ENCODE measurements around the gene DDX49.
A peak's percentile ranks its signal among the peaks of the same experiment; 100 is the strongest.
"Not testable (repeated sequence)": the region's sequence is repeated elsewhere in the genome, so short reads cannot be mapped to it uniquely, and the experiment has no call there.

Gene DDX49

DNA sequence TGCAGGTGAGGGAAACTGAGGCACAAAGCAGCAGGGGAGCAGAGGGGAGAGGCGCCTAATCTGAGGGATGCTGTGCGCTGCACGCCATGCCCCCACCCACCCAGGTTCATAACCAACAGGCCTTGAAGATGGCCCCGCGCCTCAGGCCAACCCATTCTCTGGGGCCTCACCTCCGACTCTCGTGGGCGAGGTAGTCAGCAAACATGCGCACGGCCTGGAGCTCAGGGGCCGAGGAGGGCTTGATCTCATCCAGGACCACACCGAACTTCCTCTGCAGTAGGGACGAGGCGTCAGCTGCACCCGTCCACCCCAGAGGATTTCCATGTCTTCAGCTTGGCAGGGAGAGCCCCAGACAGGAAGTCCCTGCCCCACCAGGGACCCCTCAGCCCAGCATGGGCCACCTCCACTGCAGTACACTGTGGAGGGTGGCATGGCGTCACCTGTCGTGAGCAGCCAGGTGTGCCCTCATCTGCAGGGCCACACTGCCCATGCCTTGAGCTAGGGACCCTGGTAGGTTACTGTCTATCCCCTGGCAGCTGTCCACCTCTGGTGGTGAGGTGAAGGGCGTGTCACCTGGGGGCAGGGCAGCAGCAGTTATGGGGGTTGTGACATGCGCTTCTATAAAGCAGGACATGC lies 8.6 kb upstream of the DDX49 start:
- no peak for DNase-seq (ENCODE audit: low spot score)

DNA sequence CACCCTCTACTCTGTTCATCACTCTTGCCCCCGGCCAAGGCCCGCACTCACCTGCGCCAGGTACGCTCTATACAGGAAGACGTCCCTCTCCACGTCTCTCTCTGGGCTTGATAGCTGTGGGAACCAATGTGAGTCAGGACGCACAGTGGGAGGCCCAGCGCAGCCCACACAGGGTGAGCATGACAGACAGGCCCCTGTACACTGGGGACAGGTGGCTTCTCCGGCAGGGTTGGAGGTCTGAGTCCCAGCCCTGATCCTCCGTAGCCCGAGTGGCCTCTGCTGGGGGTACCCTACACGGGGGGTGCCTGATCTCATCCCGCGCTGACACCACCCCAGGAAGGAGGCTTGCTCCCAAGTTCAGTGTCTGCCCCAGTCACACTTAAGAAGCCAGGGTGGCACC lies 6.6 kb upstream of the DDX49 start:
- DNase-seq (ENCODE audit: low spot score), result no peak

- DNase-seq (ENCODE audit: low spot score), result no peak
Observed at GRCh38 chr19:18913466-18913865, 6.0 kb upstream of the DDX49 start.

- peak; percentile 86 for DNase-seq (ENCODE audit: low spot score)
Observed at GRCh38 chr19:18915639-18916038, 3.9 kb upstream of the DDX49 start.

DNA sequence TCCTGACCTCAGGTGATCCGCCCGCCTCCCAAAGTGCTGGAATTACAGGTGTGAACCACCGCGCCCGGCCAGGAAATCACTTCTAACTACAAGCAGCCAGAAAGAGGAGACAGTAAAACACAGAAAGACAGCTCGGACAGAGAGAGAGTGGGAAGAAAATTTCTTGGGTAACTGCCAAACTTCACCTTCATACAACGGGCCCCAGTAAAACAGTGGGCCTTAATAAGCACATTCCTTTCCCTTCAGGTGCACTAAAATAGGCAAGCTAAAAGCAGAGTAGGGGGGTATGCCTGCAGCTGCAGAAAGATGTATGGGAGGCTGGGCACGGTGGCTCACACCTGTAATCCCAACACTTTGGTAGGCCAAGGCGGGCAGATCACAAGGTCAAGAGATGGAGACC lies 1.9 kb upstream of the DDX49 start:
- not testable (repeated sequence) for DNase-seq (ENCODE audit: low spot score)

GRCh38 chr19:18919900-18920214 lies 342 bp downstream of the DDX49 start:
- no peak for DNase-seq (ENCODE audit: low spot score)

GRCh38 chr19:18920400-18920799 lies 885 bp downstream of the DDX49 start:
- DNase-seq (ENCODE audit: low spot score), result no peak

DNA sequence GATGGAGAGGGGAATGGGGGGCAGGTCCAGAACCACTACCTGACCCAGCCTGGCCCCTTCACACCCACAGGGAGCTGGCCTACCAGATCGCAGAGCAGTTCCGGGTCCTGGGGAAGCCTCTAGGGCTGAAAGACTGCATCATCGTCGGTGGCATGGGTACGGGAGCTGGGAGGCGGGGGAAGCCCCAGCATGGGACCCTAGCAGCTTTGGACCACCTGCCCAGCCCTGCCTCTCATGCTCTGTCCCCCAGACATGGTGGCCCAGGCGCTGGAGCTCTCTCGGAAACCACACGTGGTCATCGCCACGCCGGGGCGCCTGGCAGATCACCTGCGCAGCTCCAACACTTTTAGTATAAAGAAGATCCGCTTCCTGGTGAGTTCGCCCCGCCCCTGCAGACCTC lies 2.1 kb downstream of the DDX49 start:
- DNase-seq (ENCODE audit: low spot score), result no peak

DNA sequence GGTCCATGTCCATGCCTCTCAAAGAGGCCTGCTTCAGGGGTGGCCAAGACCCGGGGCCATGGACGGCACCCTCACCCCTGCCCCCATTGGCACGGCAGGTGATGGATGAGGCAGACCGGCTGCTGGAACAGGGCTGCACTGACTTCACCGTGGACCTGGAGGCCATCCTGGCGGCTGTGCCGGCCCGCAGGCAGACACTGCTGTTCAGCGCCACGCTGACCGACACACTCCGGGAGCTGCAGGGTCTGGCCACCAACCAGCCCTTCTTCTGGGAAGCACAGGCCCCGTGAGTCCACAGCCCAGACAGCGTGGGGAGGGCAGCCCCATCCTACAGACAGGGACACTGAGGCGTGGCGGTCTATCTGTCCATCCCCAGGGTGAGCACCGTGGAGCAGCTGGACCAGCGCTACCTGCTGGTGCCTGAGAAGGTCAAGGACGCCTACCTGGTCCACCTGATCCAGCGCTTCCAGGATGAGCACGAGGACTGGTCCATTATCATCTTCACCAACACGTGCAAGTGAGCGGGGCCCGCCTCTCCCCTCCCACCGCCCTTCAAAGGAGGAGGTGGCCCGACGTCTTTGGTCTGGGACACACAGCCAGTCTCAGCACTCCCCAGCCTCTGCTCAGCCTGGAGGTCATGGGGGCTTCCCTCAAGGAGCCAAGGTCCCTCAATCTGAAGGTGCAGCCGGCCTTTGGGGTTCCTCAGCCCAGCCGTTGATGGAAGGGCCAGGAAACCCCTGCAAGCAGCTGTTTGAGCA lies 2.9 kb downstream of the DDX49 start:
- DNase-seq (ENCODE audit: low spot score), result no peak

- no peak for DNase-seq (ENCODE audit: low spot score)
Observed at GRCh38 chr19:18924684-18925213, 5.2 kb downstream of the DDX49 start.

GRCh38 chr19:18928018-18928805 lies 8.7 kb downstream of the DDX49 start:
- no peak for DNase-seq (ENCODE audit: low spot score)

GRCh38 chr19:18929311-18929710 lies 9.8 kb downstream of the DDX49 start:
- DNase-seq (ENCODE audit: low spot score), result no peak

DNA sequence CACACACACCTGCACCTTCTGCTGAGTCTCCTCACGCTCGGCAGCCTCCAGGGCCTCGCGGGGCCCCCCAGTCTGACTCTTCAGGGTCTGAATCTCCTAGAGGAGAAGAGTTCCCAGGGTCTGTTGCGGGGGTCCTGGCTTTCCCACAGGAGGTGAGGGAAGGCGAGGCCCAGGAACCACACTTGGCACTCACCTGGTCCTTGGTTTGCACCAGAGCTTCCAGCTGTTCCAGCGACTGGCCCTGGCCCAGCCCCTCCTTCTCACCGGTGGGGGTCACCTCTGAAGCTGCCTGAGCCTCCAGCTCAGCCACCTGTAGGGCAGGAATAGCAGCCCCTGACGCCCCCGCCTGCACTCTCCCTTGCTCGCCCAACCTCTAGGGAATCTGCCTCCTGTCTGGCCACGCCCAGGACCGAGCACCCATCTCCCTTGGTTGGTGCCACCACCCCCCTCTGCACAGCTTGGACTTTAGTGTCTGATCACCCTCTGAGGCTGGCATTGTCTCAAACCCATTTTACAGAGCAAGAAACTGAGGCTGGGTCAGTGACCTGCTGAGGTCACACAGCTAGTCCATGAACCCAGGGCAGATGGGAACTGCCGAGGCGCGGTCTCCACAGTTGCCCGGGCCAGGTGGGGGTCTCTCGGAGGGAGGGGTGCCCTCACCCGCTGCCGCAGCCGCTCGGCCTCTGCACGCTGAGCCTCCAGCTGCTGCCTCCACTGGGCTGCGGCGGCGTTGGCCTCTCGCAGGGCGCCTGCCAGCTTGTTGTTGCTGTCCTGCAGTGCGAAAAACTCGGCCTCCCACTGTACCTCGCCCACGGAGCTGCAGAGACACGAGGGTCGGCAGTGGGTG lies 12.0 kb downstream of the DDX49 start:
- DNase-seq (ENCODE audit: low spot score), result no peak

- peak; percentile 31 for DNase-seq (ENCODE audit: low spot score)
Observed at GRCh38 chr19:18932216-18932841, 12.8 kb downstream of the DDX49 start.

- no peak for DNase-seq (ENCODE audit: low spot score)
Observed at GRCh38 chr19:18933297-18933696, 13.8 kb downstream of the DDX49 start.

DNA sequence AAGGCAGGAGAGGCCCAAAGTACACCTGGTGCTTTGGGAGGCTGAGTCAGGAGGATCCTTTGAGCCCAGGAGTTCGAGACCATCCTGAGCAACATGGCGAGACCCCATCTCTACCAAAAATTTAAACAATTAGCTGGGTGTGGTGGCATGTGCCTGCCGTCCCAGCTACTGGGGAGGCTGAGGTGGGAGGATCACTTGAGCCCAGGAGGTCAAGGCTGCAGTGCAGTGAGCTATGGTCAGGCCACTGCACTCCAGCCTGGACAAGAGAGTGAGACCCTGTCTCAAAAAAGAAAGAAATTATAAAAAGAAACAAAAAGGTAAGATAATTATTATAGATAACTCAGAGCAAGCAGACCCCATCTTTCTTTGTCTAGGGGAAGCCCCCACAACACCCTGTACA lies 19.6 kb downstream of the DDX49 start:
- DNase-seq (ENCODE audit: low spot score), result no peak

- DNase-seq (ENCODE audit: low spot score), result peak; percentile 45
Observed at GRCh38 chr19:18939922-18940768, 20.6 kb downstream of the DDX49 start.

GRCh38 chr19:18940769-18941627 lies 21.5 kb downstream of the DDX49 start, which contains the start of gene HOMER3:
Gene HOMER3 (minus strand): TSS chr19:18941217. CDS start chr19:18938982, 2,235 bp downstream.
- peak; percentile 51 for DNase-seq (ENCODE audit: low spot score)

GRCh38 chr19:18941628-18942354 lies 22.3 kb downstream of the DDX49 start:
- no peak for DNase-seq (ENCODE audit: low spot score)
